IMR-90 (cell line): ENCODE results near the gene SLC2A10. TPM values are rescaled to one million over a fixed set of nuclear protein-coding genes. Genes with fewer than 3 reads are reported as not detected.

Experiments used
- ATAC-seq: fragments of 200-7000 bp; cut with Tn5 transposase; 2 replicates; pipeline ENCODE4 v1.9.1; 2020; ENCODE audit warnings: low read depth, mild to moderate bottlenecking, moderate library complexity
- Bru-seq: library from RNA; stranded (reverse); fragments of 400-500 nt; gene quantifications from one replicate; lab custom pipeline; 2021; lab: Mats Ljungman, UMichigan
- BruChase-seq, 2 experiments: library from RNA; stranded (reverse); fragments of 400-500 nt; gene quantifications; one replicate each; lab custom pipeline; 2021; lab: Mats Ljungman, UMichigan
- BruUV-seq: library from RNA; stranded (reverse); fragments of 400-500 nt; replicated peaks from 2 replicates; lab custom pipeline; 2021; lab: Mats Ljungman, UMichigan
- CTCF ChIA-PET: fragments of 300-600 bp; formaldehyde crosslinking; extraction: SDS; loops from one replicate; lab custom pipeline; 2021; ENCODE audit warnings: antibody characterized with exemption; lab: Yijun Ruan, JAX
- POLR2A ChIA-PET: fragments of 300-600 bp; sonication (Branson Sonifier 250); formaldehyde crosslinking; loops from one replicate; lab custom pipeline; 2022; ENCODE audit warnings: antibody characterized with exemption; ENCODE audit not compliant: unreplicated experiment; lab: Charles Lee
- DNase-seq: peaks from one replicate; pipeline ENCODE4 v3.0.0; 2013
- H2AFZ ChIP-seq: replicated peaks from 2 replicates; pipeline ENCODE3; 2013; ENCODE audit warnings: low read length, mild to moderate bottlenecking; ENCODE audit not compliant: poor library complexity
- H2AK5ac ChIP-seq: 2 replicates; pipeline ENCODE4 v1.6.1; 2013; ENCODE audit warnings: low read depth, low read length, inconsistent platforms
- H2AK9ac ChIP-seq: replicated peaks from 2 replicates; pipeline ENCODE3; 2013; ENCODE audit warnings: mild to moderate bottlenecking, low read depth, low read length, moderate library complexity; ENCODE audit not compliant: poor library complexity
- H2BK120ac ChIP-seq: 2 replicates; pipeline ENCODE4 v1.6.1; 2013; ENCODE audit warnings: low read depth, low read length, inconsistent platforms
- H2BK15ac ChIP-seq: 3 replicates; pipeline ENCODE4 v1.6.1; 2013; ENCODE audit warnings: low read depth, low read length, inconsistent platforms
- H2BK20ac ChIP-seq: 2 replicates; pipeline ENCODE4 v1.6.1; 2013; ENCODE audit warnings: low read depth, mild to moderate bottlenecking, inconsistent platforms, low read length, moderate library complexity
- H2BK5ac ChIP-seq: 2 replicates; pipeline ENCODE4 v1.6.1; 2013; ENCODE audit warnings: mild to moderate bottlenecking, low read depth, low read length, inconsistent platforms; ENCODE audit not compliant: poor library complexity, severe bottlenecking
- H3K14ac ChIP-seq: replicated peaks from 2 replicates; pipeline ENCODE4 v1.6.1; 2013; ENCODE audit warnings: low read depth, low read length, inconsistent platforms
- H3K18ac ChIP-seq: 2 replicates; pipeline ENCODE4 v1.6.1; 2013; ENCODE audit warnings: low read depth, low read length, control low read depth
- H3K23ac ChIP-seq: 2 replicates; pipeline ENCODE4 v1.6.1; 2013; ENCODE audit warnings: low read depth, low read length, inconsistent platforms
- H3K27ac ChIP-seq: 2 replicates; pipeline ENCODE4 v1.5.1; 2013; ENCODE audit warnings: mild to moderate bottlenecking, control low read depth, low read length; ENCODE audit not compliant: insufficient read depth
- H3K27me3 ChIP-seq: 2 replicates; pipeline ENCODE4 v1.6.1; 2013; ENCODE audit warnings: low read length; ENCODE audit not compliant: control insufficient read depth, insufficient read depth
- H3K36me3 ChIP-seq: 2 replicates; pipeline ENCODE4 v1.6.1; 2013; ENCODE audit warnings: low read length, mixed read lengths; ENCODE audit not compliant: control insufficient read depth, insufficient read depth
- H3K4ac ChIP-seq: 2 replicates; pipeline ENCODE4 v1.6.1; 2013; ENCODE audit warnings: low read depth, low read length, inconsistent platforms
- H3K4me1 ChIP-seq: 2 replicates; pipeline ENCODE4 v1.6.1; 2013; ENCODE audit warnings: low read length, mixed read lengths; ENCODE audit not compliant: control insufficient read depth, insufficient read depth
- H3K4me2 ChIP-seq: 2 replicates; pipeline ENCODE4 v1.6.1; 2013; ENCODE audit warnings: low read depth, mild to moderate bottlenecking, control low read depth, low read length, moderate library complexity
- H3K4me3 ChIP-seq: 2 replicates; pipeline ENCODE4 v1.5.1; 2013; ENCODE audit warnings: low read depth, mild to moderate bottlenecking, control low read depth, low read length, moderate library complexity; ENCODE audit not compliant: insufficient read depth
- H3K56ac ChIP-seq: 2 replicates; pipeline ENCODE4 v1.6.1; 2013; ENCODE audit warnings: low read length, inconsistent platforms; ENCODE audit not compliant: insufficient read depth; ENCODE audit errors: extremely low read depth
- H3K79me1 ChIP-seq, 2 experiments: 2 replicates each; pipeline ENCODE4 v1.6.1; 2013; ENCODE audit warnings: low read length in 2 of 2, inconsistent platforms in 1 of 2, low read depth in 1 of 2
- H3K9ac ChIP-seq: 2 replicates; pipeline ENCODE4 v1.6.1; 2013; ENCODE audit warnings: low read depth, low read length, control low read depth
- H3K9me1 ChIP-seq: 2 replicates; pipeline ENCODE4 v1.6.1; 2013; ENCODE audit warnings: low read length, inconsistent platforms; ENCODE audit not compliant: insufficient read depth
- H3K9me3 ChIP-seq: 2 replicates; pipeline ENCODE4 v1.6.1; 2013; ENCODE audit warnings: low read length; ENCODE audit not compliant: control insufficient read depth, insufficient read depth
- H4K20me1 ChIP-seq: 2 replicates; pipeline ENCODE4 v1.6.1; 2013; ENCODE audit warnings: low read length, inconsistent platforms; ENCODE audit not compliant: insufficient read depth
- H4K5ac ChIP-seq: 2 replicates; pipeline ENCODE4 v1.6.1; 2013; ENCODE audit warnings: mild to moderate bottlenecking, low read depth, low read length, control low read depth
- H4K8ac ChIP-seq, 2 experiments: 2 replicates each; pipeline ENCODE4 v1.6.1; 2013; ENCODE audit warnings: low read depth in 2 of 2, low read length in 2 of 2, control low read depth in 1 of 2, inconsistent platforms in 1 of 2
- H4K91ac ChIP-seq: 2 replicates; pipeline ENCODE4 v1.6.1; 2013; ENCODE audit warnings: low read depth, low read length, inconsistent platforms; ENCODE audit not compliant: insufficient read depth
- BHLHE40 ChIP-seq: fragments of 150-350 bp; IDR thresholded peaks from 2 replicates; pipeline ENCODE4 v1.6.1; 2016; ENCODE audit warnings: mild to moderate bottlenecking, low read depth, low read length
- CEBPB ChIP-seq: IDR thresholded peaks from 2 replicates; pipeline ENCODE4 v1.6.1; 2012; ENCODE audit warnings: low read depth, low read length, improper control_type of control experiment
- FOS ChIP-seq: fragments of 150-350 bp; IDR thresholded peaks from 2 replicates; pipeline ENCODE4 v1.6.1; 2016; ENCODE audit warnings: low read depth, low read length
- MAFK ChIP-seq: IDR thresholded peaks from 2 replicates; pipeline ENCODE4 v1.6.1; 2012; ENCODE audit warnings: low read depth, low read length, improper control_type of control experiment
- MAZ ChIP-seq: IDR thresholded peaks from 2 replicates; pipeline ENCODE4 v1.6.1; 2012; ENCODE audit warnings: low read depth, mild to moderate bottlenecking, low read length, improper control_type of control experiment, moderate library complexity, borderline replicate concordance
- NFE2L2 ChIP-seq: fragments of 150-350 bp; IDR thresholded peaks from 2 replicates; pipeline ENCODE4 v1.6.1; 2016; ENCODE audit warnings: low read depth, mild to moderate bottlenecking, low read length
- POLR2A ChIP-seq: IDR thresholded peaks from 2 replicates; pipeline ENCODE4 v1.6.1; 2012; ENCODE audit warnings: mild to moderate bottlenecking, low read depth, low read length
- RCOR1 ChIP-seq: IDR thresholded peaks from 2 replicates; pipeline ENCODE4 v1.6.1; 2012; ENCODE audit warnings: mild to moderate bottlenecking, low read length, improper control_type of control experiment; ENCODE audit not compliant: insufficient replicate concordance
- SMC3 ChIP-seq: fragments of 150-350 bp; IDR thresholded peaks from 2 replicates; pipeline ENCODE4 v1.6.1; 2016; ENCODE audit warnings: low read depth, mild to moderate bottlenecking, antibody characterized with exemption, low read length, moderate library complexity
- WGBS, 2 experiments: methylation state at CpG; one replicate each; pipeline versions ENCODE4 v1.1.5 to v1.1.7; 2013; ENCODE audit warnings: missing lambda C conversion rate in 2 of 2; ENCODE audit not compliant: insufficient read length in 1 of 2; ENCODE audit errors: extremely low coverage in 2 of 2; 5-methylcytosine and 5-hydroxymethylcytosine counted together
- dilution Hi-C: fragments of 300-500 bp; cut with HindIII; formaldehyde crosslinking; loops from one replicate; pipeline ENCODE4 v1.14.3; 2018; ENCODE audit warnings: low sequenced_read_pairs; ENCODE audit not compliant: unreplicated experiment
- in situ Hi-C: fragments of 300-500 bp; cut with MboI; formaldehyde crosslinking; loops from 3 replicates; pipeline ENCODE4 v1.14.3; 2019; ENCODE audit warnings: low sequenced_read_pairs, inconsistent platforms, mixed read lengths
- intact Hi-C: fragments of 100-400 bp; cut with micrococcal nuclease; formaldehyde crosslinking; loops from 2 replicates; pipeline ENCODE4 v1.10.0; 2022
- long read RNA-seq: library from polyadenylated mRNA; unstranded; transcript quantifications from one replicate; pipeline ENCODE4 v2.0.0, GENCODE V29; 2021; ENCODE audit not compliant: unreplicated experiment
- polyA plus RNA-seq, 3 experiments: library from polyadenylated mRNA; depleted of rRNA; stranded (reverse); fragments of >200 nt; gene quantifications; 2 replicates each; pipeline ENCODE4 v1.2.3, GENCODE V29; 2012; ENCODE audit warnings: low replicate concordance in 1 of 3
- total RNA-seq: library from RNA; depleted of rRNA; stranded (reverse); fragments of >200 nt; gene quantifications from 2 replicates; pipeline ENCODE4 v1.2.3, GENCODE V29; 2012; rRNA removed
- TF ChIP-seq, protein P1 (sequence below): conservative IDR thresholded peaks from 2 replicates; pipeline ENCODE4 v1.5.1; 2012; ENCODE audit warnings: mild to moderate bottlenecking, low read depth, low read length, improper control_type of control experiment
- TF ChIP-seq, protein P2 (sequence below): fragments of 150-350 bp; IDR thresholded peaks from 2 replicates; pipeline ENCODE4 v1.6.1; 2017; ENCODE audit warnings: mild to moderate bottlenecking, antibody characterized with exemption, low read length, low read depth
- TF ChIP-seq, protein P3 (sequence below): fragments of 150-350 bp; IDR thresholded peaks from 2 replicates; pipeline ENCODE4 v1.6.1; 2016; ENCODE audit warnings: low read depth, mild to moderate bottlenecking, low read length, moderate library complexity, borderline replicate concordance

Gene SLC2A10
- 14.7 and 15.2 TPM in 2 replicates for total RNA-seq
- polyA plus RNA-seq (2012; rRNA removed) = 22.0 TPM in 2 replicates
- 15.4 and 26.3 TPM in 2 replicates for polyA plus RNA-seq (2012; cell fraction: cytosol; rRNA removed)
- 21.8 and 22.7 TPM in 2 replicates for polyA plus RNA-seq (2012; cell fraction: nucleus; rRNA removed; ENCODE audit: low replicate concordance)
- percentile 82 among the genes with signal in this experiment for Bru-seq, nascent RNA
- BruChase-seq, experiment 1, labeled RNA remaining after a 6-hour chase = percentile 94 among the genes with signal in this experiment
- BruChase-seq, experiment 2, labeled RNA remaining after a 2-hour chase = percentile 95 among the genes with signal in this experiment
- long read RNA-seq, full-length matches to known transcripts = 56 of 105 reads
- long read RNA-seq, partial matches to known transcripts = 43 of 105 reads
- long read RNA-seq, other reads (novel, unspliced or antisense) = 6 of 105 reads

DNA sequence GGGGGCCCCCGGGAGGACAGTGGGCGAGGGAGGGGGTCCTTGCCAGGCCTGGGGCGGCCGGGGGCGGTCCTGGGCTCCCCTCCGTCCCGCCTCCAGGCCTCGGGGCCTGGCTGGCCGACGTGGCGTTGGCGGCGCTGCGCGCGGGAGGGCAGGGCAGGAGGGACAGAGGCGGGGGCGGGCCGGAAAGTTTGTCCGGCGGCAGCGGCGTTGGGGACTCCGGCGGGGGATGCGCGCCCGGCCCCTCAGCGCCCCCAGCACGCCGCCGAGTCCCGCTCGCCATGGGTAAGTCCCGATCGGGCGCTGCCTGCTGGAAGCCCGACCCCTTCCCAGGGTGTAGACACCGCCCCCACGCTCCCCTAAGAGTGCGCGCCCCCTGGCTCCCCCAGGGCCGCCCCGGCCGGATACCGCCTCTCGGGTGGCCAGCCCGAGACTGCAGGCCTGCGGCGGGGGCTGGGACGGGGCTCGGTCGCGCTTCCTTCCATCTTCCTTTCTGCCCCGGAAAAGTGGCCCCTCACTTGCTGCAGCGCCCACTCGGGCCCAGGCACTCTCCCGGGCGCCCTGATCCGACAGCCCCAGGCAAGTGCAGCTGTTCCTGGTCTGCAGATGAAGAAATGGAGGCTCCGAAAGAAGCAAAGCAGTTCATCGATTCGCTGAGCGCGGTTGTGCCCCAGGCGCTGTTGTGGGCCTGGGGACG is at the start of gene SLC2A10:
Gene SLC2A10 (plus strand): TSS at position 191 of the 694 bp plus-strand sequence. CDS start 88 bp downstream, at position 279.
- Histone ChIP-seq H3K9me1 (peaks cover 42% of the 10 kb centered on the region), H3K4ac (peak within 1 kb of the TSS; percentile 98), H3K27ac (peak within 1 kb of the TSS; percentile 89), H3K56ac (peak within 1 kb of the TSS; percentile 92), H4K5ac (peak within 1 kb of the TSS; percentile 100), H3K79me1 (peaks cover 31 to 54% of the 10 kb centered on the region in 2 experiments), H3K18ac (peak within 1 kb of the TSS; percentile 96), H2BK120ac (peak within 1 kb of the TSS; percentile 92), H3K36me3 (peaks cover 6% of the 10 kb centered on the region; the same call in 1 of the 2 replicates), H3K23ac (peak within 1 kb of the TSS; percentile 89), H2BK15ac (peak within 1 kb of the TSS; percentile 83), H3K4me1 (peaks cover 22% of the 10 kb centered on the region), H4K91ac (peak within 1 kb of the TSS; percentile 99), H3K4me3 (peak within 1 kb of the TSS; percentile 55), H2AK5ac (peak within 1 kb of the TSS; percentile 99), H2AFZ (peak within 1 kb of the TSS; percentile 99), H3K9ac (peak within 1 kb of the TSS; percentile 93), H4K8ac (peak within 1 kb of the TSS; percentile 97 to 100), H2BK20ac (peak within 1 kb of the TSS; percentile 90), H3K4me2 (peak within 1 kb of the TSS; percentile 77), H2AK9ac (peak within 1 kb of the TSS; percentile 100), H3K14ac (peak within 1 kb of the TSS; percentile 99), H4K20me1 (0 out of 2 replicates have a peak, but pooled peaks cover 2% of the 10 kb centered on the region), H2BK5ac (peak within 1 kb of the TSS; percentile 73), H3K9me3 (peaks cover 3% of the 10 kb centered on the region), H3K27me3 (no peaks in the 10 kb centered on the region)
- BruUV-seq = no TSS peak
- peak; percentile 86 for ATAC-seq
- TF ChIP-seq FOS = no peak
- no peak for TF ChIP-seq BHLHE40
- no peak for TF ChIP-seq MAFK
- peak; percentile 51; the same call in 1 of the 2 replicates for TF ChIP-seq POLR2A
- TF ChIP-seq MAZ = peak; percentile 26; the same call in 1 of the 2 replicates
- no peak for TF ChIP-seq RCOR1
- TF ChIP-seq, protein P1, sequence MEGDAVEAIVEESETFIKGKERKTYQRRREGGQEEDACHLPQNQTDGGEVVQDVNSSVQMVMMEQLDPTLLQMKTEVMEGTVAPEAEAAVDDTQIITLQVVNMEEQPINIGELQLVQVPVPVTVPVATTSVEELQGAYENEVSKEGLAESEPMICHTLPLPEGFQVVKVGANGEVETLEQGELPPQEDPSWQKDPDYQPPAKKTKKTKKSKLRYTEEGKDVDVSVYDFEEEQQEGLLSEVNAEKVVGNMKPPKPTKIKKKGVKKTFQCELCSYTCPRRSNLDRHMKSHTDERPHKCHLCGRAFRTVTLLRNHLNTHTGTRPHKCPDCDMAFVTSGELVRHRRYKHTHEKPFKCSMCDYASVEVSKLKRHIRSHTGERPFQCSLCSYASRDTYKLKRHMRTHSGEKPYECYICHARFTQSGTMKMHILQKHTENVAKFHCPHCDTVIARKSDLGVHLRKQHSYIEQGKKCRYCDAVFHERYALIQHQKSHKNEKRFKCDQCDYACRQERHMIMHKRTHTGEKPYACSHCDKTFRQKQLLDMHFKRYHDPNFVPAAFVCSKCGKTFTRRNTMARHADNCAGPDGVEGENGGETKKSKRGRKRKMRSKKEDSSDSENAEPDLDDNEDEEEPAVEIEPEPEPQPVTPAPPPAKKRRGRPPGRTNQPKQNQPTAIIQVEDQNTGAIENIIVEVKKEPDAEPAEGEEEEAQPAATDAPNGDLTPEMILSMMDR = 0 out of 2 replicates have a peak, but pooled peaks have one; percentile 3
- TF ChIP-seq SMC3 = no peak
- no peak for TF ChIP-seq NFE2L2
- TF ChIP-seq, protein P2, sequence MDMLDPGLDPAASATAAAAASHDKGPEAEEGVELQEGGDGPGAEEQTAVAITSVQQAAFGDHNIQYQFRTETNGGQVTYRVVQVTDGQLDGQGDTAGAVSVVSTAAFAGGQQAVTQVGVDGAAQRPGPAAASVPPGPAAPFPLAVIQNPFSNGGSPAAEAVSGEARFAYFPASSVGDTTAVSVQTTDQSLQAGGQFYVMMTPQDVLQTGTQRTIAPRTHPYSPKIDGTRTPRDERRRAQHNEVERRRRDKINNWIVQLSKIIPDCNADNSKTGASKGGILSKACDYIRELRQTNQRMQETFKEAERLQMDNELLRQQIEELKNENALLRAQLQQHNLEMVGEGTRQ = no peak
- no peak for TF ChIP-seq CEBPB
- TF ChIP-seq, protein P3, sequence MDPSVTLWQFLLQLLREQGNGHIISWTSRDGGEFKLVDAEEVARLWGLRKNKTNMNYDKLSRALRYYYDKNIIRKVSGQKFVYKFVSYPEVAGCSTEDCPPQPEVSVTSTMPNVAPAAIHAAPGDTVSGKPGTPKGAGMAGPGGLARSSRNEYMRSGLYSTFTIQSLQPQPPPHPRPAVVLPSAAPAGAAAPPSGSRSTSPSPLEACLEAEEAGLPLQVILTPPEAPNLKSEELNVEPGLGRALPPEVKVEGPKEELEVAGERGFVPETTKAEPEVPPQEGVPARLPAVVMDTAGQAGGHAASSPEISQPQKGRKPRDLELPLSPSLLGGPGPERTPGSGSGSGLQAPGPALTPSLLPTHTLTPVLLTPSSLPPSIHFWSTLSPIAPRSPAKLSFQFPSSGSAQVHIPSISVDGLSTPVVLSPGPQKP = no peak
- ChIA-PET CTCF (no interaction called here), POLR2A (no interaction called here)
- peak; percentile 61 for DNase-seq
- intact Hi-C loops = no loop called here
- 2% methylated on average over 29 of the region's 67 CpGs; no CpG with 5 or more reads in 1 of the 2 experiments for WGBS, 2 experiments
- in situ Hi-C loops = no loop called here
- dilution Hi-C loops = no loop called here
